HEK293 (cell line): ENCODE measurements around the gene PEX14.

Experiments used
- CTCF ChIA-PET: fragments of 350-600 bp; formaldehyde crosslinking; extraction: SDS; loops from one replicate; lab custom pipeline; 2021; ENCODE audit warnings: antibody characterized with exemption; lab: Yijun Ruan, JAX
- POLR2A ChIA-PET: fragments of 300-600 bp; formaldehyde crosslinking; extraction: SDS; loops from one replicate; lab custom pipeline; 2020; ENCODE audit warnings: antibody characterized with exemption, inconsistent platforms; lab: Yijun Ruan, JAX
- H3K27ac ChIP-seq: fragments of 200-500 bp; sonication (Bioruptor generic); 2 replicates; pipeline ENCODE4 v1.5.1; 2014; ENCODE audit warnings: low read depth, low read length, control low read depth, inconsistent platforms; ENCODE audit errors: extremely low read depth
- H3K36me3 ChIP-seq, 2 experiments: fragments of 200-500 bp in 1 of 2; sonication (Bioruptor generic) in 1 of 2; 1 replicate in 1 of 2; 2 replicates in 1 of 2; pipeline ENCODE4 v1.5.1; 2014 to 2017; ENCODE audit warnings: inconsistent platforms in 2 of 2, low read length in 2 of 2; ENCODE audit not compliant: control insufficient read depth in 2 of 2, insufficient read depth in 1 of 2
- H3K4me1 ChIP-seq: fragments of 200-500 bp; sonication (Bioruptor generic); 2 replicates; pipeline ENCODE4 v1.5.1; 2014; ENCODE audit warnings: mild to moderate bottlenecking, low read length, inconsistent platforms; ENCODE audit not compliant: control insufficient read depth, insufficient read depth
- H3K4me3 ChIP-seq: 2 replicates; pipeline ENCODE4 v1.5.1; 2011; ENCODE audit warnings: low read depth, mild to moderate bottlenecking, control low read depth, low read length, moderate library complexity
- H3K9me3 ChIP-seq: fragments of 200-500 bp; sonication (Bioruptor generic); 2 replicates; pipeline ENCODE4 v1.5.1; 2014; ENCODE audit warnings: low read depth, low read length, inconsistent platforms; ENCODE audit not compliant: control insufficient read depth, insufficient read depth
- BCL6B ChIP-seq: fragments of 450-650 bp; formaldehyde crosslinking; IDR thresholded peaks from 2 replicates; pipeline ENCODE4 v1.5.1; 2017; ENCODE audit warnings: missing biosample characterization, missing genetic modification characterization
- GFI1B ChIP-seq: fragments of 450-650 bp; formaldehyde crosslinking; IDR thresholded peaks from 2 replicates; pipeline ENCODE4 v1.5.1; 2016; ENCODE audit warnings: missing biosample characterization, missing genetic modification characterization
- HOXD13 ChIP-seq: sonication (generic); formaldehyde crosslinking; IDR thresholded peaks from 2 replicates; pipeline ENCODE4 v1.8.0; 2022; ENCODE audit warnings: missing genetic modification reagents, borderline replicate concordance
- KLF17 ChIP-seq: fragments of 450-650 bp; formaldehyde crosslinking; IDR thresholded peaks from 2 replicates; pipeline ENCODE4 v1.5.1; 2016; ENCODE audit warnings: missing biosample characterization, missing genetic modification characterization
- KLF7 ChIP-seq: fragments of 450-650 bp; formaldehyde crosslinking; IDR thresholded peaks from 2 replicates; pipeline ENCODE4 v1.5.1; 2016; ENCODE audit warnings: missing biosample characterization, missing genetic modification characterization, borderline replicate concordance
- PRDM2 ChIP-seq: fragments of 450-650 bp; formaldehyde crosslinking; IDR thresholded peaks from 2 replicates; pipeline ENCODE4 v1.5.1; 2016; ENCODE audit warnings: missing biosample characterization, missing genetic modification characterization, borderline replicate concordance
- TRIM28 ChIP-seq: IDR thresholded peaks from 2 replicates; pipeline ENCODE4 v1.6.1; 2011; ENCODE audit warnings: low read length, control low read depth, borderline replicate concordance
- ZNF16 ChIP-seq: fragments of 450-650 bp; formaldehyde crosslinking; IDR thresholded peaks from 2 replicates; pipeline ENCODE4 v1.5.1; 2016; ENCODE audit warnings: low read depth, missing biosample characterization, missing genetic modification characterization
- ZNF292 ChIP-seq: fragments of 450-650 bp; formaldehyde crosslinking; IDR thresholded peaks from 2 replicates; pipeline ENCODE4 v1.5.1; 2016; ENCODE audit warnings: low read depth, missing biosample characterization, missing genetic modification characterization, borderline replicate concordance
- ZNF341 ChIP-seq: fragments of 450-650 bp; formaldehyde crosslinking; IDR thresholded peaks from 2 replicates; pipeline ENCODE4; 2016; ENCODE audit warnings: low read depth, missing biosample characterization, missing genetic modification characterization
- ZNF350 ChIP-seq: fragments of 450-650 bp; formaldehyde crosslinking; IDR thresholded peaks from 2 replicates; pipeline ENCODE4 v1.5.0; 2017; ENCODE audit warnings: missing biosample characterization, mild to moderate bottlenecking, missing genetic modification characterization
- ZNF416 ChIP-seq: fragments of 450-650 bp; formaldehyde crosslinking; IDR thresholded peaks from 2 replicates; pipeline ENCODE4 v1.5.1; 2016; ENCODE audit warnings: missing biosample characterization, missing genetic modification characterization
- ZNF513 ChIP-seq: fragments of 450-650 bp; IDR thresholded peaks from 2 replicates; pipeline ENCODE4 v1.5.1; 2018; ENCODE audit warnings: missing biosample characterization, missing genetic modification characterization
- ZNF514 ChIP-seq: fragments of 450-650 bp; formaldehyde crosslinking; IDR thresholded peaks from 2 replicates; pipeline ENCODE4 v1.5.1; 2016; ENCODE audit warnings: missing biosample characterization, missing genetic modification characterization
- ZNF600 ChIP-seq: fragments of 450-650 bp; formaldehyde crosslinking; IDR thresholded peaks from 2 replicates; pipeline ENCODE4 v1.5.1; 2016; ENCODE audit warnings: missing biosample characterization, missing genetic modification characterization
- ZNF624 ChIP-seq: fragments of 450-650 bp; formaldehyde crosslinking; IDR thresholded peaks from 2 replicates; pipeline ENCODE4 v1.5.1; 2017; ENCODE audit warnings: missing biosample characterization, missing genetic modification characterization
- ZNF670 ChIP-seq: fragments of 450-650 bp; formaldehyde crosslinking; IDR thresholded peaks from 2 replicates; pipeline ENCODE4 v1.5.1; 2016; ENCODE audit warnings: missing biosample characterization, missing genetic modification characterization, low read depth
- ZNF704 ChIP-seq: fragments of 450-650 bp; formaldehyde crosslinking; IDR thresholded peaks from 2 replicates; pipeline ENCODE4 v1.5.1; 2016; ENCODE audit warnings: missing biosample characterization, missing genetic modification characterization
- ZNF747 ChIP-seq: fragments of 450-650 bp; formaldehyde crosslinking; IDR thresholded peaks from 2 replicates; pipeline ENCODE4 v1.5.1; 2016; ENCODE audit warnings: missing biosample characterization, missing genetic modification characterization
- ZNF785 ChIP-seq: fragments of 450-650 bp; formaldehyde crosslinking; IDR thresholded peaks from 2 replicates; pipeline ENCODE4 v1.5.1; 2016; ENCODE audit warnings: missing biosample characterization, missing genetic modification characterization
- ZNF830 ChIP-seq: fragments of 450-650 bp; IDR thresholded peaks from 2 replicates; pipeline ENCODE4 v1.5.0; 2018; ENCODE audit warnings: missing biosample characterization, missing genetic modification characterization, low read depth, mild to moderate bottlenecking, moderate library complexity

The PEX14 gene

GRCh38 chr1:10655002-10655401 lies 180.3 kb downstream of the PEX14 start:
- H3K4me3 ChIP-seq, result no peak overlapping the region
- peaks cover 0 to 49% of the 10 kb centered on the region in 2 experiments; a peak in 1 of 3 replicates for H3K36me3 ChIP-seq
- ChIA-PET CTCF (no interaction called here), POLR2A (no interaction called here)
- no peak for TF ChIP-seq KLF17 (tag by site-specific recombination)
- no peaks in the 10 kb centered on the region for H3K4me1 ChIP-seq
- H3K27ac ChIP-seq, result no peak overlapping the region
- no peaks in the 10 kb centered on the region for H3K9me3 ChIP-seq

- peaks cover 0 to 53% of the 10 kb centered on the region in 2 experiments; a peak in 1 of 3 replicates for H3K36me3 ChIP-seq
- TF ChIP-seq HOXD13, result no peak
- no peak for TF ChIP-seq ZNF514 (tag by site-specific recombination)
- no peak for TF ChIP-seq TRIM28
- TF ChIP-seq ZNF785 (tag by site-specific recombination), result no peak
- no peak for TF ChIP-seq ZNF513 (tag by site-specific recombination)
- no peak for TF ChIP-seq ZNF600
- no peak for TF ChIP-seq ZNF747
- TF ChIP-seq ZNF704 (tag by site-specific recombination), result no peak
- TF ChIP-seq GFI1B, result no peak
- TF ChIP-seq ZNF624 (tag by site-specific recombination), result no peak
- no peak for TF ChIP-seq BCL6B (tag by site-specific recombination)
- TF ChIP-seq ZNF292 (tag by site-specific recombination), result no peak
- TF ChIP-seq ZNF341 (tag by site-specific recombination), result no peak
- TF ChIP-seq ZNF16 (tag by site-specific recombination), result no peak
- no peaks in the 10 kb centered on the region for H3K4me1 ChIP-seq
- ChIA-PET POLR2A (no interaction called here), CTCF (no interaction called here)
- no peaks in the 10 kb centered on the region for H3K9me3 ChIP-seq
- no peak overlapping the region for H3K4me3 ChIP-seq
- no peak overlapping the region for H3K27ac ChIP-seq
Observed at GRCh38 chr1:10656431-10656830, 181.7 kb downstream of the PEX14 start.

- Histone ChIP-seq H3K27ac (no peak overlapping the region), H3K4me1 (no peaks in the 10 kb centered on the region), H3K4me3 (no peak overlapping the region), H3K36me3 (peaks cover 0 to 53% of the 10 kb centered on the region in 2 experiments; a peak in 1 of 3 replicates), H3K9me3 (no peaks in the 10 kb centered on the region)
- CTCF ChIA-PET, result interaction anchor here (0.6 kb wide), 1 partner anchor 285 kb away, joined by 3 read pairs; no protein-coding TSS in a partner anchor
- POLR2A ChIA-PET, result no interaction called here
- TF ChIP-seq ZNF830 (no peak), ZNF747 (no peak), PRDM2 (tag by site-specific recombination) (no peak), ZNF670 (no peak), ZNF416 (tag by site-specific recombination) (no peak), KLF7 (tag by site-specific recombination) (no peak), ZNF350 (tag by site-specific recombination) (no peak)
Observed at GRCh38 chr1:10657088-10657847, 182.5 kb downstream of the PEX14 start.
